IPS-NIHi11 (cell line): ENCODE data around the gene NR2C1.

Experiments
- DNase-seq: peaks from one replicate; pipeline ENCODE4 v3.0.0; 2012; ENCODE audit warnings: mixed read lengths, low spot score

Gene NR2C1

GRCh38 chr12:95083938-95084337 is 10.5 kb upstream of the NR2C1 start:
- peak; percentile 49 for DNase-seq

DNA sequence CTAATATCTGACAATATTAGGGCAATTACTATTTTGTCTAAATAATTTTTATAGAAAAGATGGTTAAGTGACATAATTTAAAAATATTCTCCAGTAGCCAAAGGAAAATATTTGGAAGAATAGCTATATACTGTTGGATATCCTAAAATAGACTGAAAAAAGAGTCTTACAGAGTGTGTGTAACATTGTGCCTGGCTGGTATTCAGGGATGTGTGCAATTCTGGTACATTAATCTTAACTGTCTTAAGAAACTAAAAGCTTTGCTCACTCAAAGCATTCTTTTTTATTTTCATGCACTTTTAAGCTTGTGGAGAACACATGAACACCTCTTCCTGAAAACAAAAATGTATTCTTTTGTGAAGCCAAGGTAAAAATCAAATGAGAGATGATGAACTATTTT is 10.1 kb upstream of the NR2C1 start:
- no peak for DNase-seq

DNA sequence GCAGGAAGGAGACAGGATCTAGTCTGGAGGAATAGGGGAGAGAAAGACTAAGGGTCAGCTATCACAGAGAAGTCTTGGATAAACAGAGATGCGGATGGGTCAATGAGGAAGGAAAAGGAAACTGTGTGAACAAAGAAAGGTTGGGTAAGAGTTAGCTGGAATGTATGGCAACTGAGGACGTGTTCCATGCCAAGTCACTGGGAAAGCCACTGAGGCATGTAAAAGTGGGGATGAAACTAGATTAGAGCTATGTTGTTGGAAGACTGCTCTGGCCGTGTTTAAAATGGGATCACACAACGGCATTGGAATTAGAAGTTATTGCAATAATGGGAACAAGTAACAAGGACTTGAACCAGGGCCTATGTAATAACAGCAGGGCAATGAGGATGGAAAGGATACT is 3.9 kb upstream of the NR2C1 start:
- DNase-seq: no peak

DNA sequence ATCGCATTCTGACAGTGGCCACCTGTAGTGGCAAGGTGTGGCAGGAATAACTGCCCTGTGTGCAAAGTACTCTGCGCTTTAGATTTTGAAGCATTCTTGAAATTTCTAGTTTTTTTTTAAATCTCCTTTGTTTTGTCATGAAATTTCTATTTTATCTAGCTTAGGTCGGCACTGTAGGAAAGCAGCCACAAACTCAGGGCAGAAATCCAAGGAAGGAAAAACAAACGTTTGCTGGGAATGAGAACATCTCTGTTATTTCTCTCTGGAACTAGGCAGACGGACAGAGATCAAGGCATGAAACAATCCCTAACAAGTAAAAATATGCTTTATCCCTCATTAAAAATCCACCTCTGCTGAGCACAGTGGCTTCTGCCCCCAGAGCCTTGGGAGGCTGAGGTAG is 1.3 kb upstream of the NR2C1 start:
- DNase-seq: no peak

GRCh38 chr12:95073698-95074520 is 491 bp upstream of the NR2C1 start:
- DNase-seq: no peak

GRCh38 chr12:95070378-95070777 is 3.0 kb downstream of the NR2C1 start:
- no peak for DNase-seq

- DNase-seq: no peak
Measured at GRCh38 chr12:95066091-95066855, 7.1 kb downstream of the NR2C1 start.

DNA sequence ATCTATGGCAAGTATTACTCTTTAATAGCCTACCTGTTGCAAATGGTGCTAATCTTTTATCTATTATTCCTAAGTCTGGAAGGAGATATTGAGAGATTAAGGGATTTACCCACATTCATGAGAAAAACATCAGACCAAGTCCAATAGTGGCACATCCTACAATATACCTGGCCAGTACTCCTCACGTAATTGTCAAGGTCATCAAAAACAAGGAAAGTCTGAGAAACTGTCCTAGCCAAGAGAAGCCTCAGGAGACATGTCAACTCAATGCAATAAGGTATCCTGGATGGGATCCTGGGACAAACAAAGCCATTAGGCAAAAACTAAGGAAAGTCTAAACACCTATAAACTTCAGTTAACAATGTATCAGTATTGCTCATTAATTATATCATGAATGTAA is 12.5 kb downstream of the NR2C1 start:
- no peak for DNase-seq

DNA sequence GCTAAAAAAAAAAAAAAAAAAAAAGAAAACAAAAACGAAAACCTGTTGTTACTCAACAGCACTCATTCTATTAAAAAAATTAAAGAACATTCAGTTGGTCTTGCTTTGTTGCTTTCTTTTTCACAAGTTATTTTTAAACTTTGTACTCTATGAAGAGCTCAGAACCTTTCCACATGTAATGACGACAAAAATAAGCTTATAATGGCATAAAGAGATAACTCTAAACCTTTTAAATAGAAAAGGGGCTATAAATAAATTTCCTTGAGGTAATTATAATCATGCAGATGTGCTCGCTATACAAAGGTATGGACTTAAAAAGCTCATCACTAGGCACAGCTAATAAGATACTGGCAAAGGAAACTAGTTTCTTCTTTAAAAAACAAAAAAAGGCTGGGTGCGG is 13.4 kb downstream of the NR2C1 start:
- DNase-seq: no peak

- DNase-seq: no peak
Measured at GRCh38 chr12:95057424-95057823, 16.0 kb downstream of the NR2C1 start.

- DNase-seq: no peak
Measured at GRCh38 chr12:95055057-95055456, 18.4 kb downstream of the NR2C1 start.

GRCh38 chr12:95054206-95054605 is 19.2 kb downstream of the NR2C1 start:
- DNase-seq: no peak

GRCh38 chr12:95051241-95051640 is 22.2 kb downstream of the NR2C1 start:
- no peak for DNase-seq

- DNase-seq: no peak
Measured at GRCh38 chr12:95037906-95038305, 35.5 kb downstream of the NR2C1 start.

- no peak for DNase-seq
Measured at GRCh38 chr12:95034750-95035149, 38.7 kb downstream of the NR2C1 start.

- DNase-seq: no peak
Measured at GRCh38 chr12:95022477-95022876, 50.9 kb downstream of the NR2C1 start.

- no peak for DNase-seq
Measured at GRCh38 chr12:95017482-95017881, 55.9 kb downstream of the NR2C1 start.

GRCh38 chr12:95016120-95016519 is 57.3 kb downstream of the NR2C1 start:
- DNase-seq: no peak

- DNase-seq: peak; percentile 18
Measured at GRCh38 chr12:95014554-95014953, 58.9 kb downstream of the NR2C1 start.

- no peak for DNase-seq
Measured at GRCh38 chr12:95006206-95006605, 67.2 kb downstream of the NR2C1 start.

DNA sequence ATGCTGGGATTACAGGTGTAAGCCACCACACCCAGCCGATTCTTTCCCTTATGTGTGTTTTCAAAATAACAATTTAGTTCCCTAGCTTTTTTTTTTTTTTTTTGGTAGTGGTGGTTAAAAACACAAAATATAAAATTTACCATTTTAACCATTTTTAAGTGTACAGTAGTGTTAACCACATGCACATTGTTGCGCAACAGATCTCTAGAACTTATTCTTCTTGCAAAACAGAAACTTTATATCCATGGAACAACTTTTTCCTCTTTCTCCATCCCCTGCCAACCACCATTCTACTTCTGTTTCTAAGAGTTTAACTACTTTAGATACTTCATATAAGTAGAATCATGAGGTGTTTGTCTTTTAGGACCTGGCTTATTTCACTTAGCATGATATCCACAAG is 68.8 kb downstream of the NR2C1 start:
- no peak for DNase-seq

DNA sequence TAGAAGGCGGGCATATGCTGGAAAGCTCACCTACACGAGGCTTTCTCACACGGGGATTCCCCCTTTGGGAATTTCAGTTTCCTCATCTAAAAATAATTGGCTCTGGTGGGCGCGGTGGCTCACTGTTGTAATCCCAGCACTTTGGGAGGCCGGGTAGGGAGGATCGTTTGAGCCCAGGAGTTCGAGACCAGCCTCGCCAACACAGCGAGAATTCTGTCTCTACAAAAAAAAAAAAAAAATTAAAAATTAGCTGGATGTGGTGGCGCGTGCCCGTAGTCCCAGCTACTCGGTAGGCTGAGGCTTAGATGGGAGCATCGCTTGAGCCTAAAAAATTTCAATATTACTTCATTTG is 69.5 kb downstream of the NR2C1 start:
- DNase-seq: no peak

- DNase-seq: peak; percentile 95
Measured at GRCh38 chr12:95003213-95003920, 70.1 kb downstream of the NR2C1 start, which contains the start of gene NDUFA12. Gene NDUFA12 (minus strand): TSS chr12:95003697. CDS start chr12:95003680, 17 bp downstream.
